ENCODE measurements around the gene PDE1A.

PDE1A gene

DNA sequence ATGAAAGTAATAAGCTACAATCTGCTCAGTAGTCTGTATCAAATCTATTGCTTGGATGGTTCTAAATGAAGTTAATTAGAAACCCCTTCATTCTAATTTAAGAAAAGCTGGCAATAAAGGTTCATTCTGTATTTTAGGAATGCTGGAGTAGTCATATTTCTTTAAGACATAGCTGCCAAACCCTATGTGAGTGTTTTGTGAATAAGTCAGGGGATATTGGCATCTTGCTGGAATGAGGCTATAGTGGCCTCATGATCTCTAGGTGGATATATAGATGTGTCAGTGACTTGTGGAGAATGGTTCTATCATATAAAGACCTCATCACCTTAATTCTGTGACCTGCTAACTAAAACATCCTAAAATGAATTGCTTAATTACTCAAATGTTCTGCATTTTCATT is 196.3 kb downstream of the PDE1A start:
- intact Hi-C loops (cut with DNase I), result no loop called here
- DNase-seq, result no peak

- no peak for DNase-seq
- intact Hi-C loops (cut with DNase I), result no loop called here
Observed at GRCh38 chr2:182229297-182229696, 197.5 kb downstream of the PDE1A start.

DNA sequence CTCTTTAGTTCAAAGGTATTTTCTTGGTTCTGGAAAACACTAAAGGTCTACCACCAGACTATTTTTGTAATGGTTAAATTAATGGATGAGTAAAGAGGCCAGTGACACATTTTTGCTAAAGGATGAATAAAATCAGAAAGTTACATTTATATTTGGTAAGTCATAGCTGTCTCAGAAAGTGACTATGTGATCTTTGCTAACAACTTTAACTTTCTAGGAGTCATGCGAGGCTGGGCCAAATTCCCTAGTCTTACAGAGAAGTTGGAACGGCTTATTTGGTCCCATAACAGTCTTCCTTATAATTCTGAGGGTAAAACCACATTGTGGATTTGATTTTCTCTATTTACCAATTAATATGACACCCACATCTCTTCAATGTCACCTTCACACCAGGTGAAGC is 198.1 kb downstream of the PDE1A start:
- intact Hi-C loops (cut with DNase I), result no loop called here
- no peak for DNase-seq

DNA sequence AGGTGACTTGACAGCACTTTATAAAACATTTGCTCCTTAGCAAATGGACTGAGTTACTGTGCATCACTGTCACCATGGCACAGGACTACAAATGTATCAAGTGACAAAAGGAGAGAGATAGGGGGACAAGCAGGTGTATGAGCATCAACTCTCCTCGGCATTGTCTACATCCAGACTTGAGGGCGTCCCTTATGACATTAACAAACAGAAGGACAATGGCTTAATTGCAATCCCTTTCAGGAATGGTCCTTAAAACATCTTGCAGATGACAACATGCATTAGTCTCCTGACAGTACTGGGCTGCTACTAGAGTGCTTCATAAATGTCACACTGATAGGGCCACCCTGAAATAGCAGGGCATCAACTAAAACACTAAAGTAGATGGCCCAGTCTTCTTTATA is 198.8 kb downstream of the PDE1A start:
- intact Hi-C loops (cut with DNase I), result no loop called here

DNA sequence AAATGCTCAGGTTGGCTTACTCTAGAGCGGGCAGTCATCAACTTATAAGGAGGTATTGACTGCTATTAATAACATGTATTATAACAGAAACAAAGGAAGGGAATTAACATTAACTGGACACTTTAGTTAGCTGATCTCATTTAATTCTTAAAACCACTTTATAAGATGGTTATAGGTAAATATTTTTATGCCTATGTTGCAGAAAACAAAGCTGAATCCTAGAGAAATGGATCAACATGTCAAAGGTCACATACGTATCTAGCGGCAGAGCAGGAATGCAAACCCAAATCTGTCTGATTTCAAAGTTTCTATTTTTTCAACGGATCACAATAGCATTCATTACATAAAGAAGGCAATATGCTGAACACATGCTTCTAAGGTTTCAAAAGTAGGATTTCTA is 200.0 kb downstream of the PDE1A start:
- DNase-seq, result no peak
- intact Hi-C loops (cut with DNase I), result no loop called here

More for the DNA sequence above, 198.8 kb downstream of the PDE1A start:
- no peak for DNase-seq

DNA sequence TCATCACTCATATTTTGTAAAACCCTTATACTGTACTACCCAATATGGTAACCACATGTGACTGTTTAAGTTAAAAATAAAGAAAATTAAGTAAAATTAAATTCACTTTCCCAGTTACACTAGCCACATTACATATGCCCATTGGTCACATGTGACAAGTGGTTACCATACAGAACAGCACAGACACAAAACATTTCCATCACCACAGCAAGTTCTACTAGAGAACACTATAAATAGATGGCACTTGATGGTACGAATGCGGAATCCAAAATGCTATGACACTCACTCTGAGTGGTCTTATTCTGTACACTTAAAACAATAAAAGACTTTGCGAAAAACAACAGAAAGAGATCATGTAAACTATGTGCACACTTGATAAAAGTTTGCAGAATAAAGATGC is 202.2 kb downstream of the PDE1A start:
- intact Hi-C loops (cut with DNase I), result no loop called here
- DNase-seq, result no peak

DNA sequence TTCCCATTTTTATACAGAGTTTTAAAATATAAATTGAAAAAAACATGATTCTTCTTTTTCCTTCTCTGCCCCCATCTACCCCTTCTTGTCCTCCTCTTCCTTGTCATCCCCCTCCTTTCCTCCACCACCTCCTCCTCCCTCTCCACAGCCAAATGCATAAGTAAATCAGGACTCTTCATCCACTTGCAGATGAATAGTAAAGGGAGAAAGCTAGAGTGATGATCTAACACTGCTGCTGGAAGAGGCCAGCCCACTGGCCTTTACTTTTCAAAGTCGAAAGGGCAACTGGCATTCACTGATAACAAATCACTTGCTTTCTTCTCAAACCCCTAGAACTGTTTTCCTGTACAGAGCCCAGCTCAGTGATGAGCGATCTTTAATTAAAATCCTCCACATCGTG is 205.8 kb downstream of the PDE1A start:
- intact Hi-C loops (cut with DNase I), result no loop called here
- DNase-seq, result no peak

DNA sequence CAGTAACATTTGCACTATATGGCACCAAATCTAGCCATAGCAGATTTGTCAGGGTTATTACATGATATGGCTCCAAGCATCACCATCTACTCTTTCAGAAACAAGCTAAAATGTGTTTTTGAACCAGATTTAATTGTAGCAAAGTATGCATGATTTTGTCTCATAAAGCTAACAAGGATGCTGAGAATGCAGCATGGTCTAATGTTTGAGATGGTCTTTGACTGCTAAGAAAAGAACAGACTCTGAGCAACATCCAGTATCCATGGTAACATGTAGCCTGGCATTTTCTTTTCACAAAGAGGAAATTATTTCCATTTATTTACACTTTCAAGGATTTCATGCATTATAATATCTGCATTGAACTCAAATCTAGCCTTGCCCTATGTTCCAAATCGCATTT is 206.5 kb downstream of the PDE1A start:
- no peak for DNase-seq
- intact Hi-C loops (cut with DNase I), result no loop called here

DNA sequence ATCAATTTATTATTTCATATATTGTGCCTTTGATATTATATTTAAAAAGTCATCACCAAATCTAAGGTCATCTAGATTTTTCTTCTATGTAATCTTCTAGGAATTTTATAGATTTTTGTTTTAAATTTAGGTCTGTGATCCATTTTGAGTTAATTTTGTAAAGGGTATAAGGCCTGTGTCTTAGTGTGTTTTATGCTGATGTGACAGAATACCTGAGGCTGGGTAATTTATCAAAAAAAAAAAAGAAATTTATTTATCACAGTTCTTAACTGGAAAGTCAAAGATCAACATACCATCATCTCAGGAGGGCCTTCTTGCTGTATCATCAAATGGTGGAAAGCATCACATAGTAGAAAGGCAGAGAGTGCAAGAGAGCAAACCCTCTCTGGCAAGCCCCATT is 216.2 kb downstream of the PDE1A start:
- DNase-seq, result no peak
- intact Hi-C loops (cut with DNase I), result no loop called here

GRCh38 chr2:182208421-182208820 is 218.4 kb downstream of the PDE1A start:
- intact Hi-C loops (cut with DNase I), result no loop called here
- DNase-seq, result no peak

DNA sequence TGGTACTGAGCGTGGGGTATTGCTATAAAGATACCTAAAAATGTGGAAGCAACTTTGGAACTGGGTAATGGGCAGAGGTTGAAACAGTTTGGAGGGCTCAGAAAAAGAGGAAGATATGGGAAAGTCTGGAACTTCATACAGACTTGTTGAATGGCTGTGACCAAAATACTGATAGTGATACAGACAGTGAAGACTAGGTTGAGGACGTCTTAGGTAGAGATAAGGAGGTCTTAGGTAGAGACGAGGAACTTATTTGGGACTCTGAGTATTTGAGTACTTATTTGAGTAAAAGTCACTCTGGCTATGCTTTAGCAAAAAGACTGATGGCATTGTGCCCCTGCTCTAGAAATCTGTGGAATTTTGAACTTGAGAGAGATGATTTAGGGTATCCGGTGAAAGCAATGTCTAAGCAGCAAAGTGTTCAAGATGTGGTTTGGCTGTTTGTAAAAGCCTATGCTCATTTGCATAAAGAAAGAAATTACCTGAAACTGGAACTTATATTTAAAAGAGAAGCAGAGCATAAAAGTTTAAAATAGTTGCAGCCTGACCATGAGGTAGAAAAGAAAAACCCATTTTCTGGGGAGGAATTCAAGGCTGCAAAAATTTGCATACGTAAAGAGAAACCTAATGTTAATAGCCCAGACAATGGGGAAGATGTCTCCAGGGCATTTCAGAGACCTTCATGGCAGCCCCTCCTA is 219.6 kb downstream of the PDE1A start:
- DNase-seq, result no peak
- intact Hi-C loops (cut with DNase I), result no loop called here

DNA sequence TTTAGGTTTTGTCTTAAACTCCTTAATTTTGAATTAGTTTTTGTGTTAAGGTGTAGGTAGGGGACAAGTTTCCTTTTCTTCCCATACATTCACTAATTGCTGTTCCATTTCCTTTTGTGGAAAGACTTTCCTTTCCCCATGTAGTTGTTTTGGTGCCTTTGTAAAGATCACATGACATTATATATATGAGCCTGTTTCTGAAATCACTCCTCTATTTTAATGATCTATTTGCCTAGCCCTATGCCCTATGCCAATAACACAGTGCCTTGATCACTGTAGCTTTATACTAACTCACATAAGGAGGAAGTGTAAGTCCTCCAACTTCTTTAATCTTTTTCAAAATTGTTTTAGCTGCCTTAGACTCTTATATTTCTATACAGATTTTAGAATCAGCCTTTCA is 229.3 kb downstream of the PDE1A start:
- intact Hi-C loops (cut with DNase I), result no loop called here
- DNase-seq, result no peak

GRCh38 chr2:182193291-182193690 is 233.5 kb downstream of the PDE1A start:
- intact Hi-C loops (cut with DNase I), result no loop called here
- DNase-seq, result no peak

- DNase-seq, result no peak
- intact Hi-C loops (cut with DNase I), result no loop called here
Observed at GRCh38 chr2:182191061-182191460, 235.8 kb downstream of the PDE1A start.

DNA sequence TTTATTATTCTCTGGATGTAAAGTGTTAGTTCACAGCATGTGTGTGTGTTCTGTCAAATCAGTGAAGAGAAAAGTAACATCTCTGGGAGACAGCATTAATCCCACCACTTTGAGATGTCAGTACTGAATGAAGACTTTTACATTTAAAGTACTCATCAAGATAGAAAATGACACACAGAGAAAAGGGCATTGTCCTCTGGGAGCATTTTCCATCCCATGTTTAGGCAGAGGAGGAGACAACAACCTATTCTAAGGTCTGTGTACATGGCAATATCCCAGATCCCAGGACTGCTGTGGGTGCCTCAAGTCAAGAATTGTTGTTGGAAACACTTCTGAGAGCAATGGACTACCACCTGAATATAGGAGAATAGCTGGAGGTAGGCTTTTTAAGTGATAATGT is 239.7 kb downstream of the PDE1A start:
- intact Hi-C loops (cut with DNase I), result loop anchor here (2.0 kb wide), 1 partner anchor 464 kb away; no protein-coding TSS in a partner anchor
- no peak for DNase-seq

GRCh38 chr2:182186132-182186735 is 240.6 kb downstream of the PDE1A start:
- peak in 2 of 42 donors; percentile 9 to 45 for DNase-seq
- intact Hi-C loops (cut with DNase I), result loop anchor here (2.0 kb wide), 1 partner anchor 465 kb away; no protein-coding TSS in a partner anchor

GRCh38 chr2:182182436-182182835 is 244.4 kb downstream of the PDE1A start:
- no peak for DNase-seq
- intact Hi-C loops (cut with DNase I), result no loop called here

DNA sequence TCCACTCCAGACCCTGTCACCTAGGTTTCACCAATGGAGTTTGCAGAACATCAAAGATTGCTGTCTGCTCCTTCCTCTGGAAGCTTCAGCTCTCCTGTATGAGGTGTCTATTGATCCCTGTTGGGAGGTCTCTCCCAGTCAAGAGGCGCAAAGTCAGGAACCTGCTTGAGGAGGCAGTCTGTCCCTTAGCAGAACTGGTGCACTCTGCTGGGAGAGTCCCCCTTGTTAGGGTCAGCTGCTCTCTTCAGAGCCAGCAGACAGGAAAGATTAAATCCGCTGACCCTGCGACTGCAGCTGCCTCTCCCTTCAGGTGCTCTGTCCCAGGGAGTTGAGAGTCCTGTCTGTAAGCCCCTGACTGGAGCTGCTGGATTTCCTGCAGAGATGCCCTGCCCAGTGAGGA is 245.5 kb downstream of the PDE1A start:
- no peak for DNase-seq
- intact Hi-C loops (cut with DNase I), result no loop called here

- intact Hi-C loops (cut with DNase I), result no loop called here
- DNase-seq, result no peak
Observed at GRCh38 chr2:182179176-182179575, 247.7 kb downstream of the PDE1A start.

GRCh38 chr2:182173944-182174622 is 252.8 kb downstream of the PDE1A start:
- intact Hi-C loops (cut with DNase I), result no loop called here
- DNase-seq, result no peak

DNA sequence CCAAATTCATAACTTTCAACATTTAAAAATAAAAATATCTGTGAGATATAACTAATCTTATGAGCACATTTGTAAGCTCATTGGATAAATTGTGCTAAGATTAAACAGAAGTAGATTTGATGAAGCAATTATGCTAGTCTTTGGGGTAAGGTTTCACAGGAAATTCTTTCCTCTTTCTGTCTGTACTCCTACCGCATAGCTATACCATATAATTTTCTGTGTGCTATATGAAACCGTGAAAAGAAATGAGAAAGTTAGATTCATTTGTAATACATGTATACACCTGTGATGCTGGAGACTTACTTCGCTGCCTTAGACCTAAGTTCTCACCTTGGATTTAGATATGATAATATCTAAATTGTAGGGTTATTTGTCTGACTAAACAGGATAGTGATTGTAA is 256.5 kb downstream of the PDE1A start:
- no peak for DNase-seq
- intact Hi-C loops (cut with DNase I), result no loop called here
